Adrenal gland (tissue), 12 donors: ENCODE data around the gene CCDC51. TPM values are rescaled to one million over a fixed set of nuclear protein-coding genes. Genes with fewer than 3 reads are reported as not detected.
A peak's percentile ranks its signal among the peaks of the same experiment; 100 is the strongest.

Experiments used
- DNase-seq, 7 donors: peaks; one replicate each; pipeline ENCODE4 v3.0.0-alpha.2; 2019 to 2020
- H3K27ac ChIP-seq, 5 donors: fragments of 200-600 bp; sonication (generic) in 4 of 5; 1 replicate in 3 of 5; 2 replicates in 2 of 5; pipeline versions ENCODE4 v1.5.1 to v1.8.0; 2016 to 2020; ENCODE audit warnings: mild to moderate bottlenecking in 1 of 5
- H3K27me3 ChIP-seq: fragments of 200-600 bp; 2 replicates; pipeline ENCODE4 v1.8.0; 2021
- H3K36me3 ChIP-seq, 2 donors: fragments of 200-600 bp; replicated peaks in 1 of 2; 1 replicate in 1 of 2; 2 replicates in 1 of 2; pipeline versions ENCODE4 v1.5.1 to v1.8.0; 2018 to 2022
- H3K4me1 ChIP-seq, 2 donors: fragments of 200-600 bp; replicated peaks in 1 of 2; 1 replicate in 1 of 2; 2 replicates in 1 of 2; pipeline versions ENCODE4 v1.5.1 to v1.8.0; 2018 to 2021
- H3K4me3 ChIP-seq, 4 donors: fragments of 200-600 bp; sonication (generic) in 3 of 4; one replicate each; pipeline ENCODE4 v1.5.1; 2016 to 2018
- H3K9me3 ChIP-seq, 3 donors: fragments of 200-600 bp; sonication (generic) in 1 of 3; replicated peaks in 1 of 3; 1 replicate in 2 of 3; 2 replicates in 1 of 3; pipeline versions ENCODE4 v1.5.1 to v1.8.0; 2016 to 2021
- POLR2A ChIP-seq, 2 donors: fragments of 450-650 bp; IDR thresholded peaks; one replicate each; pipeline ENCODE4 v1.6.1; 2017; ENCODE audit warnings: antibody characterized with exemption in 2 of 2, mild to moderate bottlenecking in 2 of 2, moderate library complexity in 1 of 2
- WGBS, 4 donors: extraction: QIAGEN DNeasy Blood & Tissue Kit in 2 of 4; methylation state at CpG; one replicate each; pipeline versions ENCODE4 v1.1.5 to v1.1.7; 2013 to 2017; 5-methylcytosine and 5-hydroxymethylcytosine counted together
- intact Hi-C, 2 donors: fragments of 100-400 bp; cut with DNase I; formaldehyde crosslinking; loops; one replicate each; pipeline versions ENCODE4 v1.14.1 to v1.15.0; 2022 to 2023
- polyA plus RNA-seq, 3 donors: library from polyadenylated mRNA; stranded (reverse); fragments of 200-250 nt in 2 of 3; fragments of 350-450 nt in 1 of 3; fragmentation: Illumina TruSeq in 1 of 3; extraction: RNeasy Lipid Tissue Mini Kit (QIAGEN cat#74804) in 1 of 3; gene quantifications; one replicate each; pipeline ENCODE4 v1.2.3, GENCODE V29; 2013 to 2014
- total RNA-seq, 9 donors: library from RNA; depleted of rRNA in 4 of 9; stranded (reverse); fragments of >200 nt in 4 of 9; fragments of 120-200 nt in 1 of 9; fragmentation: NEBNext Ultra II Directional in 1 of 9; extraction: Animal tissue kit (Norgen Biotek cat#: 25700) in 1 of 9; gene quantifications; one replicate each; pipeline versions ENCODE4 v1.1.0 to v1.2.4, GENCODE V29; 2013 to 2023
- TF ChIP-seq, protein P1 (sequence below), 6 experiments: fragments of 450-650 bp in 4 of 6; fragments of 200-600 bp in 2 of 6; sonication (generic) in 1 of 6; IDR thresholded peaks; 1 replicate in 5 of 6; 2 replicates in 1 of 6; pipeline versions ENCODE4 v1.5.1 to v1.8.0; 2016 to 2021; ENCODE audit warnings: antibody characterized with exemption in 6 of 6, mild to moderate bottlenecking in 2 of 6, moderate library complexity in 1 of 6
- donor health status: healthy with polysubstance abuse.
- donor health status: Bipolar disorder and iron deficiency.
- donor health status: DM: yes; HTN: yes; CAD: no.
- donor health status: DM: no; HTN: no; CAD: no.
- donor health status: DM: no; HTN: no; CAD: no.
- donor health status: DM: yes; HTN: yes; CAD: no.

CCDC51 gene
- total and polyA plus RNA-seq, 12 donors, result 7.3 to 30.4 (median 19.5) TPM

- Histone ChIP-seq H3K36me3 (peaks cover 0 to 21% of the 10 kb centered on the region in 2 donors), H3K27me3 (no peaks in the 10 kb centered on the region), H3K4me1 (peaks cover 21 to 62% of the 10 kb centered on the region in 2 donors), H3K4me3 (peak overlapping the region; percentile 7 to 87 (median 76)), H3K9me3 (no peaks in the 10 kb centered on the region), H3K27ac (peak overlapping the region; percentile 79 to 100 (median 95))
- 0 to 4% (median 1%) methylated on average over 4 to 5 of the region's 5 CpGs for WGBS, 4 donors
- TF ChIP-seq, protein P1, sequence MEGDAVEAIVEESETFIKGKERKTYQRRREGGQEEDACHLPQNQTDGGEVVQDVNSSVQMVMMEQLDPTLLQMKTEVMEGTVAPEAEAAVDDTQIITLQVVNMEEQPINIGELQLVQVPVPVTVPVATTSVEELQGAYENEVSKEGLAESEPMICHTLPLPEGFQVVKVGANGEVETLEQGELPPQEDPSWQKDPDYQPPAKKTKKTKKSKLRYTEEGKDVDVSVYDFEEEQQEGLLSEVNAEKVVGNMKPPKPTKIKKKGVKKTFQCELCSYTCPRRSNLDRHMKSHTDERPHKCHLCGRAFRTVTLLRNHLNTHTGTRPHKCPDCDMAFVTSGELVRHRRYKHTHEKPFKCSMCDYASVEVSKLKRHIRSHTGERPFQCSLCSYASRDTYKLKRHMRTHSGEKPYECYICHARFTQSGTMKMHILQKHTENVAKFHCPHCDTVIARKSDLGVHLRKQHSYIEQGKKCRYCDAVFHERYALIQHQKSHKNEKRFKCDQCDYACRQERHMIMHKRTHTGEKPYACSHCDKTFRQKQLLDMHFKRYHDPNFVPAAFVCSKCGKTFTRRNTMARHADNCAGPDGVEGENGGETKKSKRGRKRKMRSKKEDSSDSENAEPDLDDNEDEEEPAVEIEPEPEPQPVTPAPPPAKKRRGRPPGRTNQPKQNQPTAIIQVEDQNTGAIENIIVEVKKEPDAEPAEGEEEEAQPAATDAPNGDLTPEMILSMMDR (IDR thresholded peaks at IDR 0.05), result no peak
- TF ChIP-seq POLR2A (IDR thresholded peaks at IDR 0.05), result no peak
- intact Hi-C loops, result no loop called here
- DNase-seq, result no peak
Observed at GRCh38 chr3:48472673-48472922, 32.7 kb upstream of the CCDC51 start.

GRCh38 chr3:48470286-48470685 is 30.4 kb upstream of the CCDC51 start:
- intact Hi-C loops, result no loop called here
- H3K36me3 ChIP-seq, result peaks cover 0 to 25% of the 10 kb centered on the region in 2 donors
- peaks cover 41 to 77% of the 10 kb centered on the region in 2 donors for H3K4me1 ChIP-seq
- H3K27ac ChIP-seq, result peak overlapping the region in 2 of 5 donors; percentile 44 to 98
- H3K27me3 ChIP-seq, result no peaks in the 10 kb centered on the region
- 17 to 40% (median 33%) methylated on average over 1 of the region's 1 CpG; no CpG with 5 or more reads in 1 of the 4 donors for WGBS, 4 donors
- H3K4me3 ChIP-seq, result no peak overlapping the region
- no peaks in the 10 kb centered on the region for H3K9me3 ChIP-seq
- peak in 1 of 7 donors; percentile 51 for DNase-seq
- TF ChIP-seq POLR2A (IDR thresholded peaks at IDR 0.05), result no peak
- TF ChIP-seq, protein P1 (IDR thresholded peaks at IDR 0.05), result no peak

- Histone ChIP-seq H3K9me3 (no peaks in the 10 kb centered on the region), H3K36me3 (peaks cover 0 to 31% of the 10 kb centered on the region in 2 donors), H3K4me3 (no peak overlapping the region), H3K4me1 (peaks cover 44 to 77% of the 10 kb centered on the region in 2 donors), H3K27me3 (no peaks in the 10 kb centered on the region), H3K27ac (peak overlapping the region in 2 of 5 donors; percentile 98 to 100)
- no peak for DNase-seq
- TF ChIP-seq, protein P1 (IDR thresholded peaks at IDR 0.05), result no peak
- no peak for TF ChIP-seq POLR2A (IDR thresholded peaks at IDR 0.05)
- intact Hi-C loops, result loop anchor here in 1 of 2 donors (5.0 kb wide), 1 partner anchor 33 kb away; the partner anchor contains the start of gene SHISA5
- 75 to 81% (median 76%) methylated on average over 18 to 29 of the region's 29 CpGs for WGBS, 4 donors
Observed at GRCh38 chr3:48469046-48469915, 29.4 kb upstream of the CCDC51 start.

GRCh38 chr3:48468329-48468731 is 28.4 kb upstream of the CCDC51 start:
- Histone ChIP-seq H3K9me3 (no peaks in the 10 kb centered on the region), H3K27me3 (no peaks in the 10 kb centered on the region), H3K36me3 (peaks cover 0 to 33% of the 10 kb centered on the region in 2 donors), H3K4me3 (no peak overlapping the region), H3K4me1 (peaks cover 40 to 73% of the 10 kb centered on the region in 2 donors), H3K27ac (peak overlapping the region in 2 of 5 donors; percentile 98 to 100)
- peak in 2 of 7 donors; percentile 30 to 68 for DNase-seq
- no peak for TF ChIP-seq POLR2A (IDR thresholded peaks at IDR 0.05)
- TF ChIP-seq, protein P1 (IDR thresholded peaks at IDR 0.05), result no peak
- intact Hi-C loops, result loop anchor here in 1 of 2 donors (5.0 kb wide), 1 partner anchor 34 kb away; the partner anchor contains the start of gene SHISA5
- WGBS, 4 donors, result 62 to 86% (median 72%) methylated on average over 1 to 8 of the region's 8 CpGs
